Measurements from ENCODE around the gene NUDCD3. TPM values are rescaled to one million over a fixed set of nuclear protein-coding genes. Genes with fewer than 3 reads are reported as not detected.

NUDCD3 gene
- polyA plus RNA-seq, 3 donors, result 88.7 to 90.7 (median 90.4) TPM

Other genes with a start within 250 kb of the NUDCD3 start
- 1 to 10 TPM; 1.6 to 2.7 (median 1.7) TPM for gene CAMK2B, start 165.1 kb downstream of the NUDCD3 start, polyA plus RNA-seq (ENCODE audit: insufficient read length in 3 of 3)
- 1 to 10 TPM; 2.1 to 3.2 (median 2.5) TPM for gene NPC1L1, start 50.7 kb upstream of the NUDCD3 start, polyA plus RNA-seq (ENCODE audit: insufficient read length in 3 of 3)
- gene DDX56, start 83.2 kb upstream of the NUDCD3 start, polyA plus RNA-seq (ENCODE audit: insufficient read length in 3 of 3), result 10 to 100 TPM; 74.3 to 79.6 (median 79.2) TPM
- gene TMED4, start 91.6 kb upstream of the NUDCD3 start, polyA plus RNA-seq (ENCODE audit: insufficient read length in 3 of 3), result 100 to 1,000 TPM; 134 to 136 (median 134) TPM
- gene OGDH, start 116.0 kb upstream of the NUDCD3 start, polyA plus RNA-seq (ENCODE audit: insufficient read length in 3 of 3), result 10 to 100 TPM; 79.3 to 97.5 (median 91.4) TPM

All from right renal cortex interstitium (tissue), 3 donors.